IPS DF 6.9 (cell line): Measurements from ENCODE around the gene PM20D2.
"Not testable (repeated sequence)": the region's sequence is repeated elsewhere in the genome, so short reads cannot be mapped to it uniquely, and the experiment has no call there.

Experiments
- DNase-seq: peaks from one replicate; pipeline ENCODE4 v3.0.0-alpha.2; 2013; ENCODE audit warnings: low read depth, low spot score
- H3K27ac ChIP-seq: one replicate; pipeline ENCODE4 v1.5.1; 2013; ENCODE audit warnings: low read length, control low read depth
- H3K27me3 ChIP-seq: 2 replicates; pipeline ENCODE4 v1.6.1; 2013; ENCODE audit warnings: mild to moderate bottlenecking, low read length; ENCODE audit not compliant: control insufficient read depth, insufficient read depth
- H3K36me3 ChIP-seq: 2 replicates; pipeline ENCODE4 v1.6.1; 2013; ENCODE audit warnings: low read length; ENCODE audit not compliant: control insufficient read depth, insufficient read depth
- H3K4me1 ChIP-seq: 2 replicates; pipeline ENCODE4 v1.6.1; 2013; ENCODE audit warnings: low read length; ENCODE audit not compliant: control insufficient read depth, insufficient read depth
- H3K4me3 ChIP-seq: 2 replicates; pipeline ENCODE4 v1.5.1; 2013; ENCODE audit warnings: mild to moderate bottlenecking, low read length
- H3K9me3 ChIP-seq: 2 replicates; pipeline ENCODE4 v1.6.1; 2013; ENCODE audit warnings: low read length, inconsistent platforms; ENCODE audit not compliant: control insufficient read depth, insufficient read depth
- WGBS: extraction: QIAGEN DNeasy Blood & Tissue Kit; methylation state at CpG from one replicate; pipeline ENCODE4 v1.1.7; 2013; ENCODE audit warnings: mixed read lengths, missing lambda C conversion rate; ENCODE audit not compliant: insufficient read length, insufficient coverage; 5-methylcytosine and 5-hydroxymethylcytosine counted together

Gene PM20D2

DNA sequence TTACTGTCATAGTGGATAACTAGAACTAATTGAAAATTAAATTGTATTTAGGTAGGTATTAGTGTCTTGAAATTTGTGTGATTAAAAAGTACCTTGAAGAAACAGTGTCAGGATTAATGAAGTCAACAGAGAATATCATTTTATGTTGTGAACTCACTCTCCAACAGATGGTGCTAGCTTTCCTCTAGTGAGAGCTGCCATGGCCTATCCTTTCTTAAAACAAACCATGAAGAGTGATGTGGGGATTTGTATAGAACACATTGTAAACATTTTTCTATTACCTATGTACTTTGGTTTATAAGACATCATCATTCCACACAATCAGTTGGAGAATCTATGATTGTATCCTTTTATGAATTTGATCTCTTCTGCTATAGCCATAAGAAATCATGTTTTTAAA lies 23.2 kb upstream of the PM20D2 start:
- Histone ChIP-seq H3K27me3 (peaks cover 9% of the 10 kb centered on the region), H3K4me3 (no peak overlapping the region), H3K27ac (no peak overlapping the region), H3K36me3 (no peaks in the 10 kb centered on the region), H3K9me3 (no peaks in the 10 kb centered on the region), H3K4me1 (no peaks in the 10 kb centered on the region)
- no peak for DNase-seq

DNA sequence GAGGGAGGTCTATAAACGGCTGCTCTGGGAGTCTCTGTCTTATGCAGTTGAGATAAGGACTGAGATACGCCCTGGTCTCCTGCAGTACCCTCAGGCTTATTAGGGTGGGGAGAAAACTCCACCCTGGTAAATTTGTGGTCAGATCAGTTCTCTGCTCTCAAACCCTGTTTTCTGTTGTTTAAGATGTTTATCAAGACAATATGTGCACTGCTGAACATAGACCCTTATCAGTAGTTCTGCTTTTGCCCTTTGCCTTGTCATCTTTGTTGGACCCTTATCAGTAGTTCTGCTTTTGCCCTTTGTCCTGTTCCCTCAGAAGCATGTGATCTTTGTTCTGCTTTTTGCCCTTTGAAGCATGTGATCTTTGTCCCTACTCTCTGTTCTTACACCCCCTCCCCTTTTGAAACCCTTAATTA lies 17.6 kb upstream of the PM20D2 start:
- H3K27me3 ChIP-seq, H3K9me3 ChIP-seq, H3K27ac ChIP-seq, DNase-seq, H3K4me3 ChIP-seq, H3K4me1 ChIP-seq, H3K36me3 ChIP-seq: not testable (repeated sequence)
- no CpG with 5 or more reads among the region's 2 CpGs for WGBS

DNA sequence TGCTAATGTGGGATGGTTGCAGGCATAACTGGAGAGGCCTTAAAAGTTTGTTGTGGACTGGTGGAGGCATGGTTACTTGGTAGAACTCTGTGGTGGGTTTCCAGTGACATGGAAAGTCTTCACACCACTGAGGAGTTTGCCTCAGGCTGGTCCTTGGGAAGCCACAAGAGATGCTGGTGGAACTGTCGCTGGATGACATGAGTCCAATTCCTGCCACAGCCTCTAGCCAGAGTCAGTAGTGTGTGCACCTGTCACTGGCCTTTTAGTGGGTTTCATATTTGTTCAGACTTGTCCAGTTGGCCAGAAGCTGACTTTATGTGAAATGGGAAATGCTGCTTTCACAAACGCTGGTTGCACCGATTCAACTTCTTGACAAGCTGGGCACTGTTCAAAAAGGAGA lies 14.3 kb upstream of the PM20D2 start:
- no peak for DNase-seq
- H3K27me3 ChIP-seq: peaks cover 9% of the 10 kb centered on the region; the same call in 1 of the 2 replicates
- H3K4me3 ChIP-seq: no peak overlapping the region
- no peak overlapping the region for H3K27ac ChIP-seq
- WGBS: no CpG with 5 or more reads among the region's 3 CpGs
- H3K4me1 ChIP-seq: no peaks in the 10 kb centered on the region
- H3K9me3 ChIP-seq: no peaks in the 10 kb centered on the region
- H3K36me3 ChIP-seq: no peaks in the 10 kb centered on the region

DNA sequence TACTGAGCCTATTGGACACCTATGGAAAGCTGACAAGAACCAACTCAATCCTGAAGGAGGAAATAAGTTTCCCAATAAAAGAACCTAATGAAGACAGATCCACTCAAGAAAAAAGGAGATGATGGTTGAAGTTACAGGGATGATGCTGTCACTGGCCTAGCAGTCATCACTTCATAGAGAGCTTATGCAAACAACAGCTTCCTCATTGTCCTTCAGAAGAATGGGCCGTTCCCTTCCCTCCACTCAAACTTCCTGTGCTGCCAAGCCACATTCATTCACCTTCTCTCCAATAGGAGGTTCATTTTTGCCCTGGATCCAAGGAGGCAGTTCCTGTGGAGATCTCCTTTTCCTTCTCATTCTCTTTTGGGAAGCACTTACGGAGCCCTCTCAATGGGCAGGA lies 13.8 kb upstream of the PM20D2 start:
- no CpG with 5 or more reads among the region's 2 CpGs for WGBS
- Histone ChIP-seq H3K4me3 (no peak overlapping the region), H3K27me3 (peaks cover 9% of the 10 kb centered on the region; the same call in 1 of the 2 replicates), H3K9me3 (no peaks in the 10 kb centered on the region), H3K36me3 (no peaks in the 10 kb centered on the region), H3K4me1 (no peaks in the 10 kb centered on the region), H3K27ac (no peak overlapping the region)
- DNase-seq: no peak

DNA sequence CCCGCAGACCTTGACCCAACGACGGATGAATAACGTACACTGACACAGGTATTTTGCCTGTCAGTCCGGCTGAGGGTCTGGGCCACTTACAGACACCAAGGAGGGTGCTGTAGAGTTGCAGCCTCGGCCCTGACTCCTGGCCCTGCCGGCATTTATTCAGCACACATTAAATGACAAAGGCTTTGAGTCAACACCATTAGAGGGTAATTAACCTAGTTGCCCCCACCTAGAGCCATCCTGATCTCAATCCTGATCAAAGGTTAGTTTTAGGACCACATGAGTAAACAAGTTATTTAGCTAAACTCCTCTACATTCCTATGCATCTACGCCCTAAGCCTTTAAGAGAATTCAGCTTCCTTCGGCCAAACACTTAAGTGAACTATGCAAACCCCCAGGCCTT lies 11.9 kb upstream of the PM20D2 start:
- H3K4me1 ChIP-seq: no peaks in the 10 kb centered on the region
- WGBS: no CpG with 5 or more reads among the region's 9 CpGs
- peaks cover 9% of the 10 kb centered on the region; the same call in 1 of the 2 replicates for H3K27me3 ChIP-seq
- H3K36me3 ChIP-seq: no peaks in the 10 kb centered on the region
- DNase-seq: no peak
- no peaks in the 10 kb centered on the region for H3K9me3 ChIP-seq
- H3K27ac ChIP-seq: no peak overlapping the region
- H3K4me3 ChIP-seq: no peak overlapping the region

DNA sequence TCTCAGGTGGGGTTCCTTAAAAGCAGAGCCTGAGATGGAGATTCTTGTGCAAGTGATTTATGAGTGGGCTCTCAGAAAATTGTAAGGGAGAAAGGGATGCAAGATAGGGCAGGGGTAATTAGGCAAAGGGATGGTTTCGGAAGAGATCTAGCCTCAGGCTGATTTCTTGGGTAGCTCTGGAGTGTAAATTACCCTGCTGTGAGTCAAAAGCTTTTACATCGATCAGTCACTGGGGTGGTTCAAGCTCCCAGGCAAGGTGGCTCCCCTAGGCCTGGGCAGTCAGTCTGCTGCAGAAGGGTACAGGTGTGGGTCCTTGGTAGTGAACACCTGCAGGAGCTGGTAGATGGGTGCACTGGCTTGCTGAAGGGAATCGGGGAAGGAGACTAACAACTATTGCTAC lies 11.1 kb upstream of the PM20D2 start:
- no peak overlapping the region for H3K27ac ChIP-seq
- H3K27me3 ChIP-seq: peaks cover 9% of the 10 kb centered on the region; the same call in 1 of the 2 replicates
- no CpG with 5 or more reads among the region's 3 CpGs for WGBS

DNA sequence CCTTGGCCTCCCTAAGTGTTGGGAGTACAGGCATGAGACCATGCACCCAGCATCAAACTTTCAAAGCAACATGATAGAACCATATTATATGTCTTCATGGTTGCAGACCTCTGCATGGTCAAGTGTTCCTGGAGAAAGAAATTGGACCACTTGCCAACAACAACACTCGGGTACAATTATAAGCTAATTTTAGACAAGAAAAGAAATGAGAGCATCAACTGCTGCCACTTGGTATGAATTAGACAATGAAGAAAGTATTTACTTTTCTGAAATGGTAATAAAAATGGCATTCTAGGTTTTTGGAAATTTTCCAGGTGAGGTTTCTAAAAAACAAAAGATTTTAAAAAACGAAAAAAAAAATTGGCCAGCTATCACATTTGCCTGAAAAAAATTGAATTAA lies 7.7 kb upstream of the PM20D2 start:
- Histone ChIP-seq H3K36me3 (no peaks in the 10 kb centered on the region), H3K27ac (no peak overlapping the region), H3K4me3 (no peak overlapping the region), H3K4me1 (no peaks in the 10 kb centered on the region), H3K9me3 (no peaks in the 10 kb centered on the region), H3K27me3 (peaks cover 6% of the 10 kb centered on the region; the same call in 1 of the 2 replicates)
- no CpG with 5 or more reads among the region's 2 CpGs for WGBS
- DNase-seq: no peak

More for the DNA sequence above, 11.1 kb upstream of the PM20D2 start:
- Histone ChIP-seq H3K4me1 (no peaks in the 10 kb centered on the region), H3K36me3 (no peaks in the 10 kb centered on the region), H3K9me3 (no peaks in the 10 kb centered on the region), H3K4me3 (no peak overlapping the region)
- no peak for DNase-seq

DNA sequence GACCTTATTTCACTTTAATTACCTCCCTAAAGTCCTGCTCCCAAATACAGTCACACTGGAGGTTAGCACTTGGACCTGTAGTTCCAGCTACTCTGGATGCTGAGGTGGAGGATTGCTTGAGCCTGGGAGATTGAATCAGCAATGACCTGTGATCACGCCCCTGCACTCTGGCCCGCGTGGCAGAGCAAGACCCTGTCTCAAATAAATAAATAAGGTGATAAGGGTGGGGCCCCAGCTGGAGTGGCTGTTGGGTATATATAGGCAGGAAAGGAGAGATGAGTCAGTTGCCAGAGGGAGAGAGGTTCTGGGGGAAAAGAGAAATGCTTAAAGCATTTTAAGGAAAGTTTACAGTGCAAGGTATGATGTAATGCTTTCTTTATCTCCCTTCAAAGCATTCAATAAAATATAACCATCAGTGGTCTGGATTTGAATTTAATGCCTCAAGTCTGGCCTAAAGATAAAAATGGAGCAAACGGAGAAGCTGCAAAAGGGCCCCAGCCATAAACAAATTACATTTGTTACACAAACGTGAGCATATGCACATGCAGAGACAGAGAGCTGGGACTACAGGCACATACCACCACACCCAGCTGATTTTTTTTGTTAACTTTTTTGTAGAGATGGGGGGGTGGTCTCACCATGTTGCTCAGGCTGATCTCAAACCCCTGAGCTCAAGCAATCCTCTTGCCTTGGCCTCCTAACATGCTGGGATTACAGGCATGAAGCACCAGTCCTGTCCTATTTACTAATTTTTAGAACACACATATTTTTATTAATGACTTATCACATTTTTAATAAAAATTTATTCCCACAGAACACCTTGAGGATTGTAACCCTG lies 6.1 kb upstream of the PM20D2 start:
- H3K9me3 ChIP-seq: no peaks in the 10 kb centered on the region
- no peaks in the 10 kb centered on the region for H3K36me3 ChIP-seq
- no peak for DNase-seq
- H3K27me3 ChIP-seq: peaks cover 7% of the 10 kb centered on the region; the same call in 1 of the 2 replicates
- H3K4me3 ChIP-seq: no peak overlapping the region
- H3K4me1 ChIP-seq: no peaks in the 10 kb centered on the region
- no CpG with 5 or more reads among the region's 5 CpGs for WGBS
- H3K27ac ChIP-seq: no peak overlapping the region

DNA sequence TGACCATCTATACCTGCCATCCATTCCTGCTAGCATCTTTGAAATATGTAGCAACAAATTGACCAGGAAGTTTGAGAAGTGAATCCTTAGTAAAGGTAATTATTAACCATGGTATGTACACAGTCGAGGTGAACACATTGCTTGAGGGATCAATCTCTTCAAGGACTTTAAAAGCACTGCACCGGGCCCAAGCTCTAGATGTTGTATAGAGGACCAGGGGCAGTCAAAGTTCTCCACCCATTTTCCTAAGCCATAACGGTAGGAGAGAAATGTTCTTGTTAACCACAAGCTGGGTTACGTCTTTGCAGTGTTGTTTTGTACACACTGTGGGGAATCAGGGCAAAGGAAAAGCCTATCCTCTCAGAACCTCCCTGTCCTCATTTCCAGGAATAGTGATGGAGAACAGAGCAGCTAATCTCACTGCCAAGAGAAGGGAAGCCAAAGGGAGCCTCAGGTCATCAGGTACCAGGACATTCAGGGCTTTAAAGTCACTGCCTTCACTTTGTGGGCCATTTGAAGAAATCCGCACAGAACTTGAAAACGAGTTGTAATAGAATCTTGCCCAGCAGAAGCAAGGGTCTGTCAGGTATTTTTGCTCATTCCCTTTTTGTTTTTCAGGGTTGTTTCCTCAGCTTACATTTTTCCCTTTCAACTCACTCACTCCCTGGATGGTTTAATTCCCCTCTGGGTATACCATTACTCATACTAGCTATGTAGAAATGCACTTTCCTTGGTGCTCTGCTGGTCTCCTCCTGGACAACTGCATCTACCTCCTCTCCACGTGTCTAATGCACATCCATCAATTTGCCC lies 5.3 kb upstream of the PM20D2 start:
- no peak overlapping the region for H3K27ac ChIP-seq
- H3K4me1 ChIP-seq: no peaks in the 10 kb centered on the region
- no peaks in the 10 kb centered on the region for H3K9me3 ChIP-seq
- no peak overlapping the region for H3K4me3 ChIP-seq
- DNase-seq: no peak
- peaks cover 9% of the 10 kb centered on the region; the same call in 1 of the 2 replicates for H3K27me3 ChIP-seq
- no peaks in the 10 kb centered on the region for H3K36me3 ChIP-seq
- no CpG with 5 or more reads among the region's 7 CpGs for WGBS

DNA sequence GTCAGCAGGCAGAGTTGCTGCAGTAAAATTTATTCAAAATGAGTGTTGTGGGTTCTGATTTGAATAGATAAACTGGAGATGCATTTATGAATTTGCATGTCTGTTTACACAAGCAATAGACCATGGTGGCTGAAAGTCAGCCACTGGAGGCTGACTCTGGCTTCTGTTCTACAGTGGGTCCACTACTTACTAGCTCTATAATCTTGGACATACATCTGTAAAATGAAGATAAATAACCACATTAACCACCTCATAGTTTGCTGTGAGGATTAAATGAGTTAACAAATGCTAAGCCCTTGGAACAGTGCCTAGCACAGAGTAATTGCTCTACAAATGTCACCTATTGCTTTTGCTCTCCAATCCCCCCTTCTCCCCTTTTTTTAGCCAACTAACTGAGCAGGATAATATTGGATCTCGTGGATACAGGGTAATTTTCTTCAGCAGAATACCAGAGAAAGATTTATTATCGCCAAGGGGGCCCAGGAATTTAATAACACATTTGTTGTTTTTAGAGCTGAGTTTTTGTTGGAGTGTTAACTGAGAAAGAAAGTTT lies 1.4 kb upstream of the PM20D2 start:
- WGBS: no CpG with 5 or more reads among the region's 2 CpGs
- no peaks in the 10 kb centered on the region for H3K4me1 ChIP-seq
- DNase-seq: no peak
- no peaks in the 10 kb centered on the region for H3K9me3 ChIP-seq
- peaks cover 8% of the 10 kb centered on the region; the same call in 1 of the 2 replicates for H3K27me3 ChIP-seq
- H3K27ac ChIP-seq: no peak overlapping the region
- no peaks in the 10 kb centered on the region for H3K36me3 ChIP-seq
- no peak overlapping the region for H3K4me3 ChIP-seq
